GM12878 (cell line): Measurements from ENCODE around the gene ERLEC1. TPM values are rescaled to one million over a fixed set of nuclear protein-coding genes. Genes with fewer than 3 reads are reported as not detected.
"Not testable (repeated sequence)": the region's sequence is repeated elsewhere in the genome, so short reads cannot be mapped to it uniquely, and the experiment has no call there.

Experiments
- ATAC-seq: fragments of 200-7000 bp; cut with Tn5 transposase; 3 replicates; pipeline ENCODE4 v1.9.1; 2020; ENCODE audit warnings: mild to moderate bottlenecking, moderate library complexity
- BruUV-seq: library from RNA; stranded (reverse); fragments of 400-500 nt; replicated peaks from 2 replicates; lab custom pipeline; 2021; lab: Mats Ljungman, UMichigan
- CTCF ChIA-PET: fragments of 300-600 bp; sonication (Branson Sonifier 250); formaldehyde crosslinking; extraction: SDS; loops from one replicate; lab custom pipeline; 2021; ENCODE audit warnings: inconsistent platforms; lab: Yijun Ruan, JAX
- POLR2A ChIA-PET: fragments of 350-600 bp; formaldehyde crosslinking; extraction: SDS; loops from one replicate; lab custom pipeline; 2021; ENCODE audit warnings: inconsistent platforms; lab: Charles Lee
- RAD21 ChIA-PET: fragments of 300-600 bp; sonication (Branson Sonifier 250); formaldehyde crosslinking; loops from one replicate; lab custom pipeline; 2023; ENCODE audit warnings: antibody characterized with exemption; ENCODE audit not compliant: unreplicated experiment; lab: Charles Lee
- SMC1A ChIA-PET: fragments of 300-600 bp; sonication (Branson Sonifier 250); formaldehyde crosslinking; loops from one replicate; lab custom pipeline; 2023; ENCODE audit not compliant: unreplicated experiment, uncharacterized antibody; lab: Charles Lee
- DNase-seq: peaks from one replicate; pipeline ENCODE4 v3.0.0-alpha.2; 2011; ENCODE audit warnings: low read depth, low spot score
- FAIRE-seq: peaks from 3 replicates; lab custom pipeline; 2011; peaks lifted over from hg19 to GRCh38; lab: Jason Lieb, UNC
- H2AFZ ChIP-seq: 2 replicates; pipeline ENCODE4 v1.6.0; 2011; ENCODE audit warnings: low read depth, low read length, control low read depth; ENCODE audit not compliant: control insufficient read depth
- H3K27ac ChIP-seq: 2 replicates; pipeline ENCODE4 v1.5.1; 2011; ENCODE audit warnings: control low read depth; ENCODE audit not compliant: control insufficient read depth, insufficient read depth
- H3K27me3 ChIP-seq, 2 experiments: replicated peaks in 1 of 2; 2 replicates each; pipeline versions ENCODE4 v1.6.0 to v1.6.1; 2011; ENCODE audit warnings: low read length in 1 of 2; ENCODE audit not compliant: control insufficient read depth in 2 of 2, insufficient read depth in 2 of 2
- H3K36me3 ChIP-seq, 2 experiments: 2 replicates each; pipeline ENCODE4 v1.5.1; 2011; ENCODE audit warnings: low read length in 1 of 2; ENCODE audit not compliant: control insufficient read depth in 2 of 2, insufficient read depth in 2 of 2
- H3K4me1 ChIP-seq: 2 replicates; pipeline ENCODE4 v1.6.1; 2011; ENCODE audit warnings: mild to moderate bottlenecking, low read length, moderate library complexity, mixed read lengths; ENCODE audit not compliant: control insufficient read depth, insufficient read depth
- H3K4me2 ChIP-seq: 2 replicates; pipeline ENCODE4 v1.6.0; 2011; ENCODE audit warnings: control low read depth; ENCODE audit not compliant: control insufficient read depth, insufficient read depth
- H3K4me3 ChIP-seq: fragments of 200-600 bp; sonication (generic); 2 replicates; pipeline ENCODE4 v1.5.1; 2016
- H3K79me2 ChIP-seq: 2 replicates; pipeline ENCODE4 v1.6.0; 2011; ENCODE audit warnings: low read length; ENCODE audit not compliant: control insufficient read depth, insufficient read depth
- H3K9ac ChIP-seq: 2 replicates; pipeline ENCODE4 v1.8.0; 2011; ENCODE audit warnings: low read length, control low read depth, mixed read lengths; ENCODE audit not compliant: control insufficient read depth, insufficient read depth
- H3K9me3 ChIP-seq: replicated peaks from 3 replicates; pipeline ENCODE4 v1.5.1; 2011; ENCODE audit warnings: mild to moderate bottlenecking, low read length; ENCODE audit not compliant: control insufficient read depth, insufficient read depth
- H4K20me1 ChIP-seq: 2 replicates; pipeline ENCODE4 v1.6.0; 2011; ENCODE audit not compliant: control insufficient read depth, insufficient read depth
- ATF7 ChIP-seq: fragments of 450-650 bp; IDR thresholded peaks from 2 replicates; pipeline ENCODE4 v1.6.1; 2016; ENCODE audit warnings: low read depth, mild to moderate bottlenecking
- CBX3 ChIP-seq: fragments of 200-600 bp; sonication (generic); IDR thresholded peaks from 2 replicates; pipeline ENCODE4 v1.6.1; 2016; ENCODE audit warnings: low read depth, borderline replicate concordance
- CEBPB ChIP-seq, 2 experiments: fragments of 150-350 bp in 1 of 2; IDR thresholded peaks; 2 replicates each; pipeline ENCODE4 v1.6.1; 2012 to 2014; ENCODE audit warnings: low read depth in 2 of 2, low read length in 2 of 2, borderline replicate concordance in 1 of 2, inconsistent platforms in 1 of 2
- EZH2 ChIP-seq: IDR thresholded peaks from 2 replicates; pipeline ENCODE4 v1.6.1; 2012; ENCODE audit warnings: low read depth, mild to moderate bottlenecking, control low read depth, inconsistent platforms, low read length, borderline replicate concordance; ENCODE audit not compliant: control insufficient read depth
- IRF4 ChIP-seq: IDR thresholded peaks from 2 replicates; pipeline ENCODE4 v1.6.1; 2011; ENCODE audit warnings: low read depth, low read length
- MYC ChIP-seq: IDR thresholded peaks from 2 replicates; pipeline ENCODE4 v1.6.1; 2011; ENCODE audit warnings: mild to moderate bottlenecking, low read length, moderate library complexity, inconsistent platforms; ENCODE audit not compliant: insufficient read depth, insufficient replicate concordance, insufficient read length, severe bottlenecking
- NFXL1 ChIP-seq: fragments of 450-650 bp; IDR thresholded peaks from 2 replicates; pipeline ENCODE4 v1.6.1; 2017; ENCODE audit warnings: antibody characterized with exemption, mild to moderate bottlenecking, borderline replicate concordance
- SMARCA5 ChIP-seq: fragments of 450-650 bp; IDR thresholded peaks from 2 replicates; pipeline ENCODE4 v1.6.1; 2017; ENCODE audit warnings: mild to moderate bottlenecking
- WRNIP1 ChIP-seq: IDR thresholded peaks from 2 replicates; pipeline ENCODE4 v1.6.1; 2011; ENCODE audit warnings: low read depth, low read length, improper control_type of control experiment, borderline replicate concordance
- ZNF217 ChIP-seq: fragments of 450-650 bp; IDR thresholded peaks from 2 replicates; pipeline ENCODE4 v1.6.1; 2017; ENCODE audit warnings: antibody characterized with exemption, mild to moderate bottlenecking
- ZZZ3 ChIP-seq: IDR thresholded peaks from 2 replicates; pipeline ENCODE4 v1.6.1; 2011; ENCODE audit warnings: low read depth; ENCODE audit not compliant: control insufficient read depth, insufficient read length
- WGBS: methylation state at CpG from one replicate; pipeline ENCODE4 v1.1.6; 2016; ENCODE audit warnings: low lambda C conversion rate; ENCODE audit not compliant: insufficient replicate concordance, insufficient coverage; ENCODE audit errors: missing lambda C conversion rate; 5-methylcytosine and 5-hydroxymethylcytosine counted together
- in situ Hi-C: fragments of 300-500 bp; cut with MboI; formaldehyde crosslinking; loops from 9 replicates; pipeline ENCODE4 v1.14.3; 2018; ENCODE audit warnings: mixed read lengths
- intact Hi-C: fragments of 100-400 bp; cut with micrococcal nuclease; formaldehyde crosslinking; loops from one replicate; pipeline ENCODE4 v1.14.2; 2022; ENCODE audit not compliant: unreplicated experiment
- polyA plus RNA-seq, 11 experiments: library from polyadenylated mRNA; depleted of rRNA in 4 of 11; unstranded in 6 of 11; stranded (reverse) in 5 of 11; fragments of >200 nt; fragmentation: Nextera tagmentation in 4 of 11; fragmentation: Illumina TruSeq in 1 of 11; extraction: Ambion mirVana in 4 of 11; extraction: Trizol in 1 of 11; gene quantifications; 1 replicate in 1 of 11; 2 replicates in 10 of 11; pipeline versions ENCODE4 v1.2.1 to v1.2.3, GENCODE V29; 2011 to 2016; ENCODE audit warnings: inconsistent platforms in 2 of 11, missing spikeins in 2 of 11, low read depth in 1 of 11
- total RNA-seq, 4 experiments: library from RNA; depleted of rRNA in 3 of 4; stranded (reverse); fragments of >200 nt in 3 of 4; fragmentation: Illumina TruSeq in 1 of 4; extraction: Trizol in 1 of 4; gene quantifications; 2 replicates each; pipeline versions ENCODE4 v1.2.1 to v1.2.3, GENCODE V29; 2013 to 2021
- TF ChIP-seq, protein P1 (sequence below): IDR thresholded peaks from 2 replicates; pipeline ENCODE4 v1.6.1; 2011; ENCODE audit warnings: low read depth, low read length, improper control_type of control experiment, borderline replicate concordance

The ERLEC1 gene
- total and polyA plus RNA-seq, 10 of the 15 experiments (the other 5 are each of a cell fraction or from before 2014, with no cell fraction given), result 14.1 to 52.2 (median 30.0) TPM

DNA sequence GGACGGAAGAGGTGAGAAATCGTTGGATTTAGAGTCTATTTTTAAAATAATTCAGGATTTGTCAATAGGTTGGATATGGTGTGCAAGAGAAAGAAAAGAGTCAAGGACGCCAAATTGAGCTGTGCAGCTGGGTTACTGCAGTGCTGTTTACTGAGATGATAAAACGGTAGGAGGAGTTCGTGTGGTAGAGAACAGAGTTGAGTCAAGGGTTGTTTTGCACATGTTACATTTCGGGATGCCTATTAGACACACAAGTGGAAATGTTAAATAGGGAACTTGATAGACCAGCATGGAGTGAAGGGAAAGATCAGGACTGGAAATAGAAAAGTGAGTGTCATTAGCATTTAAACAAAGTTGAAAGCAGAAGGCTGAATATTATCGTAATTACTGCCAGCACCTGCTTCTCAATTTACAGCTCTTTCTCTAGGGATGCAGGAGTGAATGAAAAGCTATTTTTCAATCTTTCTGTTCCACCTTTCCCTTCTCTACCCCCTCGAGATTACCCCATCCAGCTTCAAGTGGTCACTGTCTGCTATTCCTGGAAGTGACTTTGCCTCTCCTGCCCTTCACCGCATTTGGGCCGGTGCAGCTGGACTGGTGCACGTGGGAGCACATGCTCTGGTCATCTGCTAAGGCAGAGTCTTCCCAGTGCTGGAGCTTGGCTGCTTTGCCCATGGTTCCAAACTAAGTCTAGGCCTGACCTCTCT is 42.6 kb downstream of the ERLEC1 start (continued):
- TF ChIP-seq ATF7 (no peak), NFXL1 (no peak), EZH2 (no peak), SMARCA5 (no peak)

DNA sequence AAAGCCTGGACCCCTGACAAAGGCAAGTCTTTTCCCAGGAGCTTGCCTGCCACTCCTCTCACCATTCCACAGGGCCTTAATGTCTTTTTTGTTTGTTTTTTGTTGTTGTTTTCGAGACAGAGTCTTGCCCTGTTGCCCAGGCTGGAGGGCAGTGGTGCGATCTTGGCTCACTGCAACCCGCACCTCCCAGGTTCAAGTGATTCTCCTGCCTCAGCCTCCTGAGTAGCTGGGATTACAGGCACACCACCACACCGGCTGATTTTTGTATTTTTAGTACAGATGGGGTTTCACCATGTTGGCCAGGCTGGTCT is 43.1 kb downstream of the ERLEC1 start:
- FAIRE-seq, H3K79me2 ChIP-seq, H4K20me1 ChIP-seq, in situ Hi-C loops, CTCF ChIA-PET, H3K9ac ChIP-seq, SMC1A ChIA-PET, DNase-seq, H2AFZ ChIP-seq, H3K27ac ChIP-seq, H3K4me3 ChIP-seq, POLR2A ChIA-PET, RAD21 ChIA-PET, H3K4me1 ChIP-seq, H3K9me3 ChIP-seq, BruUV-seq, ATAC-seq, H3K27me3 ChIP-seq, intact Hi-C loops, H3K36me3 ChIP-seq, H3K4me2 ChIP-seq: not testable (repeated sequence)
- WGBS, result 58% methylated on average over 4 of the region's 4 CpGs

DNA sequence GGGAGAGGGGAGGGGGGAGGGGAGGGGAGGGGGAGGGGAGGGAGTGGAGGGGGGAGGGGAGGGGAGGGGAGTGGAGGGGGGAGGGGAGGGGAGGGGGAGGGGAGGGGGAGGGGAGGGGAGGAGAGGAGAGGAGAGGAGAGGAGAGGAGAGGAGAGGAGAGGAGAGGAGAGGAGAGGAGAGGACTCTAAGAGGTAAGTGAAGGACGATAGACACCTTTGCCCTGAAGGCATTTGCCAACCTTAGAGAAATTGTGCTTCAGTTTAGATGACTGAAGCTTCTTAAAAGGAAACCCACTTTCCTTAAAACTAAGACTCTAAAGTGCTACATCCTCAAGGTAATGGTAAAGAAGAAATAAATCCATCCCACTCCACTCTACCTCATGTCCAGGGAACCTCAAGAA is 53.7 kb downstream of the ERLEC1 start:
- ChIA-PET RAD21 (no interaction called here), SMC1A (interaction anchor here (0.8 kb wide), 1 partner anchor 276 kb away, joined by 3 read pairs; no protein-coding TSS in a partner anchor), CTCF (interaction anchor here (1.5 kb wide), 1 partner anchor 53 kb away, joined by 3 read pairs; the partner anchor contains the start of gene ERLEC1), POLR2A (no interaction called here)
- Histone ChIP-seq H3K79me2 (no peaks in the 10 kb centered on the region), H3K27ac (no peak overlapping the region), H3K9ac (no peak overlapping the region), H3K4me1 (no peaks in the 10 kb centered on the region), H3K4me3 (no peak overlapping the region), H3K27me3 (no peaks in the 10 kb centered on the region), H4K20me1 (no peaks in the 10 kb centered on the region), H3K9me3 (no peaks in the 10 kb centered on the region), H2AFZ (no peak overlapping the region), H3K36me3 (no peaks in the 10 kb centered on the region), H3K4me2 (no peak overlapping the region)
- in situ Hi-C loops (no loop called here), intact Hi-C loops (no loop called here)
- FAIRE-seq (no peak), ATAC-seq (no peak), DNase-seq (no peak)
- WGBS, result 44% methylated on average over 1 of the region's 1 CpG
- TF ChIP-seq, protein P1, sequence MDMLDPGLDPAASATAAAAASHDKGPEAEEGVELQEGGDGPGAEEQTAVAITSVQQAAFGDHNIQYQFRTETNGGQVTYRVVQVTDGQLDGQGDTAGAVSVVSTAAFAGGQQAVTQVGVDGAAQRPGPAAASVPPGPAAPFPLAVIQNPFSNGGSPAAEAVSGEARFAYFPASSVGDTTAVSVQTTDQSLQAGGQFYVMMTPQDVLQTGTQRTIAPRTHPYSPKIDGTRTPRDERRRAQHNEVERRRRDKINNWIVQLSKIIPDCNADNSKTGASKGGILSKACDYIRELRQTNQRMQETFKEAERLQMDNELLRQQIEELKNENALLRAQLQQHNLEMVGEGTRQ, result no peak
- no peak for TF ChIP-seq CEBPB (IDR thresholded peaks at IDR 0.05; ENCODE audit: borderline replicate concordance in 1 of 2, low read depth in 2 of 2, low read length in 2 of 2)
- TF ChIP-seq MYC, result no peak
- no peak for TF ChIP-seq IRF4
- no peak for TF ChIP-seq CBX3
- no peak for TF ChIP-seq ZZZ3
- TF ChIP-seq WRNIP1, result no peak
- TF ChIP-seq ZNF217, result no peak
- no TSS peak for BruUV-seq
